ENCODE data around the gene MINPP1.
"Not testable (repeated sequence)": the region's sequence is repeated elsewhere in the genome, so short reads cannot be mapped to it uniquely, and the experiment has no call there.

Gene MINPP1

DNA sequence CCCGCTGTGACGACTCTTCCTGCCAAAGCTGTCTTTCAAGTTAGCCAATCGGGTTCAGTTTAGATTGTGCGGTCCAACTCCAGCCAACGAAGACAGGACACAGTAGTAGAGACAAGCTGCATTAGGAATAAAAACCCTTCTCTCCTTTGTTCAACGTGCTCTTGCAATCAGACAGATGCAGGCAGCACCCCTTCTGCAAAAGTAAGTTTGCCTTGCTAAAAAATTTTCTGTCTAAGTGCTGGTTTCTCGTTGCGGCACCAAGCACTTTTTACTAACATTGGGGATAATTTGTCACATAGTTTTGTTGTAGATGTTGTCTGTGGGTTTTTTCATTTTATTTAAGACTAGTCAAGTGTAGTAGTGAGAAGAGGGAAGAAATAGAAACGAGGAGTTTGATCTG, 58.1 kb downstream of the MINPP1 start:
- DNase-seq (ENCODE audit: extremely low read depth in 1 of 2, low read depth in 1 of 2): no peak

DNA sequence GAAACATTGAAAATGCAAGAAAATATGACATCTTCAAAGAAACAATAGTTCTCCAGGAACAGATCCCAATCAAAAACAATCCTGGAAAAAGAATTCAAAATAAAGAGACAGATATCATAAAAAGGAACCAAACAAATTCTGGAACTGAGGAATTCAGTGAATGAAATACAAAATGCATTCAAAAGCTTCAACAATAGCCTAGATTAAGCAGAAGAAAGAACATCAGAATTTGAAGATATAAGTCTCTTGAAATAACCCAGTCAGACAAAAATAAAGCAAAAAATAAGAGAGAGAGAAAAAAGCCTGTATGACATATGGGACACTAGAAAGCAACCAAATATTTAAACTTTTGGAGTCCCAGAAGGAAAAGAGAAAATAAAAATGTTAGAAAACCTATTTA, 60.3 kb downstream of the MINPP1 start:
- DNase-seq (ENCODE audit: extremely low read depth in 1 of 2, low read depth in 1 of 2): no peak

DNA sequence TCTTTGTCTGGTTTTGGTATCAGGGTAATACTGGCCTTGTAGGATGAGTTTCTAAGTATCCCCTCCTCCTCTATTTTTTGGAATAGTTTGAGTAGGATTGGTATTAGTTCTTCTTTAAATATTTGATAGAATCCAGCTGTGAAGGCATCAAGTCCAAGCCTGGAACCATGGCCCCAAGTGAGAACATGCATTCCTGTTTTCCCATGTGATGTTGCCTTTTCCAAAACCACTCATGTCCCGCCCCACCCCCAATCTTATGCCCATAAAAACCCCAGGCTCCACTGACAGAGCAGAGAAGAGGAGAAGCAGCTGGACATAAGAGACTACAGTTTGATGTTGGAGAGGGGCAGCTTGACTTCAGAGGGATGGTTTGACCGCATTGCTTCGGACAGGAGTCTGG, 71.2 kb downstream of the MINPP1 start:
- no peak for DNase-seq (ENCODE audit: extremely low read depth in 1 of 2, low read depth in 1 of 2)

DNA sequence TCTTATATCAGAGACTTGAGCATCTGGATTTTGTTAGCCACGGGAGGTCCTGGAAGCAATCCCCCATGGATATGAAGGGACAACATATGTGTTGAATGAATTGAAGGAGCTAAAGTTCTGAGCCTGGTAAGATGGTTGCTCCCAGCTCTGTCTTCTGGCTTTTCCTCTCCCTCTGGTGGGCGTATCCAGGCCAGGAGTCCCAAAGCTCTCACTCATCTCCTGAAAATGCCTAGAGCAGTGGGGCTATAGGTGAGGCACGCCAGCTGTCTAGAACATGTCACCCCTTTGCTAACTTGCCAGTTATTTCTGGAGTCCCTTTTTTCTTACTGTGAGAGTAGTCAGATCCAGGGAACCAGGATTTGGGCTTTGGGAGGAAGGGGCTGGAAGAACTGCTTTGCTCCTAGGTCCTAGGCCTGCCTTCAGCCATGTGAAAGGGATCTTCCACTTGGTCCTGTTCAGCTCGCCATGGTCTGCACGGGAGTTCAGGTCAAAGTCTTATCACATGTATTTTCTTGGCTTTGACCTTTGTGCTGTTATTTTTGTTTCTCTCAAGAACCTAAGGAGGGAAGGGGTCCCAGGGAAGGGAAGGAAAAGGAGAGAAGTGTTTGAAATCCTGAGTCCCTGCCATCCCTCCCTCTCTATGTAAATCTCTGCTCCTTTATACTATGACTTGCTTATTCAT, 73.6 kb downstream of the MINPP1 start:
- DNase-seq (ENCODE audit: extremely low read depth in 1 of 2, low read depth in 1 of 2): no peak

DNA sequence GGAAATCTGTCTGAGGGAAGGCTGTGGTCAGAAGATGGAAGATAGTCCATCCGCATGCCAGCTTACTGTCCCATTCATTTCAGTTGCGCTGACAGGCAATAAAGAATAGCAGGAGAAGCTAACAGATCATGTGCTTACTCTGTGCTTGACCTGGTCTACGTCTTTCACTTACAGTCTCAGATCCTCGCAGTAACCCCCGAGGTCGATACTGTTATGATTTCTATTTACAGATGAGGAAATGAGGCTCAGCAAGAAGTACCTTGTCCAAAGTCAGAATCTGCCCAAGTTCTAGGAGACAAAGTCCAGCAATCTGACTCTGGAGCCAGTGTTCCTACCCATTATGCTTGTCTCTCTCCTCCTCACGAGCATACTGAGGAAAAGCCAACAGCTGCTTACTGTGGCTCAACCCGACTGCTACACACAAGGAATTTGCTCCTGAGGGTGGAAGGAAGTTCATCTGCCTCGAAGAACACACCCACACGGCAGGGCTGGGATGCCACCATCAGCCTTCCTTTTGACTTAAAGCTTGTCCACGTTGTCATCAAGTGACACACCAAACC, 74.2 kb downstream of the MINPP1 start:
- DNase-seq (ENCODE audit: extremely low read depth in 1 of 2, low read depth in 1 of 2): no peak

DNA sequence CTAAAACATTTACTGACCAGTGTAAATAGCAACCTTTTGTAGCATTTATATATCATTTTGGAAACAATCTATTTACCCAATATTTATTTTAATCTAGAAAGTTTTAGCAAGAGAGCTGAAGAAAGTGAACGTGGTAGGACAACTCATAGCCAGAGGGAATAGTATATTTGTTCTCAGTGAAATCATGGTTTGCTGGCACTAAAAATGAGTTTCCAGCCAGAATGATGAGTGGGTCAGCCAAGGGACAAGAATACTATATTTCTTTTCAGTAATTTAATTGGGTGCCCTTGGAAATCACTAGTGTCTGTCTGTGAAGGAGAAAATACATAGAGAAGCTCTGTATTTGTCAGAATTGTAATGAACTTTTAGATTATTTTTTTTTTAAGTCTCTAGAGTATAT, 74.9 kb downstream of the MINPP1 start:
- DNase-seq (ENCODE audit: extremely low read depth in 1 of 2, low read depth in 1 of 2): no peak

DNA sequence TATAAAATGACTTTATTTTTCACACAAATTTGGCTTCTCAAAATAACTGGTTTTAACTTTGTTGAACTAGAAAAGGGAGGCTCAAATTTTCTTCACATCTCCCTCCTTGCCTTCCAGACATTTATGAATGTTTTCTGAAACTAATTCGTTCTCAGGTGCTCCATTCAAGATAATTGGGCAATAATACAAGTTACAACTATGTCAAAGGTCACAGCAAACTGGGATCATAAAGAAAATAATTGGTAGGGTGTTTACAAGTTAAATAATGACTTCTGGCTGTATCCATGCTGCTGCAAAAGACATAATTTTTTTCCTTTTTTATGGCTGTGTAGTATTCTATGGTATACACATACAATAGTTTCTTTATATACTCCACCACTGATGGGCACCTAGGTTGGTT, 75.3 kb downstream of the MINPP1 start:
- no peak for DNase-seq (ENCODE audit: extremely low read depth in 1 of 2, low read depth in 1 of 2)

DNA sequence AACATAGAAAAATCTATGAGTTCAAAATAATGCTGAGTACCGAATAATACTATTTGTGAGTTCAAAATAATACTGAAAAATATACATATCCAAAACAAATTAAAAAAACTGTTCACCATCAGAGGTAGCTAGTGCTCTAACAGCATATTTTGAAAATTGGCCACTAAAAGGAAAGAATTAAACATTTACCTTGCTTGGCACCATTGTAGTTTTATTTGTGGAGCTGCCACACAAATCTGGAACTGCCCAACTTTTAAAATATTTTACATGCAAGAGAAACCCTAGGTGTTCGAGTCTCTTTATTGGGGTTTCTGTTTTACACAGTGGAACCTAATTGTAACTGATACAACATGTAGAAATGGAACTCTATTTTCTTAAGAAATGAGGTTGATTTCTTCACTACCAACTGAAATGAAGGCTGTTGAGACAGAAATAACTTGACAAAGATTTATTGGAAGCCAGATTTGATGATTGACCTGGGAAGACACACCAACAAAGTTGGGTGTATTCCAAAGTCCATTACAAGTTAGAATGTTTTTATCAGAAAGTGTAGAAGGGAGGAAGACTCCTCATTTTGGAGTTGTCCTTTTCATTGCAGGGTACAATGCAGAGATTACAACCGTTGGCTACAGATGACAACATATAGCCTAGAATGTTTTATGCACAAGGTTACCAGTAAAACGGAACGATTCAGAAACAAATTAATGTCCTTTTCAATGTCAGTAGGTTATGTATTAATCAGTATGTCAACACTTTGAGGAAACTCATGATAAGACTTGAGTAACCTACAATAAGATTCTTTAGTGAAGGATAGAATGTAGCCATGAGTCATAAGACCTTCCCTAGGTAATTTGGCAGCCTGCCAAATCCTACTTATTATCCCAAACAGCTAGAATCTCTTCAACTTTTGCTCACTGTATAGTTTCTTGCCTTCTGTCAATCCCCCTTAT, 81.1 kb downstream of the MINPP1 start:
- DNase-seq (ENCODE audit: extremely low read depth in 1 of 2, low read depth in 1 of 2): no peak

DNA sequence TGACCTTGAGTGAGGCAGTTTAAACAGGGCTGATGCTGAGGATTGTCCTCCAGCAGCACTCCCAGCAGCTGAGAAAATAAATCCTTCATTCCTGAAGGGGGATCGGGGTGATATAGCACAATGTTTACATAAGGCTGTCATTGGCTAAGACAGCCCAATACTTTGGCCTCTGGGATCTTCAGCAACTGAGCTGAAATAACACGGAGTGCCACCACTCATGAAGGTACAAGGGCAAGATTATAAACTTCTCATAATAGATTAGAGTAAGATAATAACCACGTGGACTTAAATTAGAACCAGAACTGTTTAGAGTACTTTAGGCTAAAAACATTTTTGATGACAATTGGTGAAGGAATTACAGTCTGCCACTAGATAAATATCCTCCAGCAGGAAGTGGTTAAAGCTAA, 85.0 kb downstream of the MINPP1 start:
- DNase-seq (ENCODE audit: extremely low read depth in 1 of 2, low read depth in 1 of 2): no peak

DNA sequence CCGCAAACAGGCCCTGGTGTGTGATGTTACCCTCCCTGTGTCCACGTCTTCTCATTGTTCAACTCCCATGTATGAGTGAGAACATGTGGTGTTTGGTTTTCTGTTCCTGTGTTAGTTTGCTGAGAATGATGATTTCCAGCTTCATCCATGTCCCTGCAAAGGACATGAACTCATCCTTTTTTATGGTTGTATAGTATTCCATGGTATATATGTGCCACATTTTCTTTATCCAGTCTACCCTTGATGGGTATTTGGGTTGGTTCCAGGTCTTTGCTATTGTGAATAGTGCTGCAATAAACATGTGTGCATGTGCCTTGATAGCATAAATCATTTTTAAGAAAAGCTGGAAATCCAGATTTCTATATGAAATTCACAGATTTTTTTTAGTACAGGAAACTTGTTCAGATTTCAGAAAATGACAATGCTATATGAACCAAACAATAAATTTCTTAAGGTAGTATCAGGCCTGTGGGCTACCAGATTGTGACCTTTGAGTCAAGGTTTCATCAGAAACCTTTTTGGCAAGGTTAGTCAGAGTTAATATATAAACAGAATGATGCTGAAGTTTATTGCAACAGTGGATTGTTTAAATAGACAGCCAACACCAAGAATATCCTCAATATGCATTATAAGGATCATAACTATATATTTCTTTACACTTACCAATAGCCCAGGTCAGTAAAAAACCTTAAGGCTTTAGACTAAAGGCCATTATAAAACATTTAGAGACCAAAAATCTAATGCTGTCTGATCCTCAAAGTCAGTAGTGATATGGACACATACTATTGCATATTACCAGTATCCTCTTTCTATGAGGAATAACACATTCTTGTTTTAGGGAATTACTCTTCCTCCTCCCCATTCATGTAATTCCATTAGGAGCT, 86.3 kb downstream of the MINPP1 start:
- DNase-seq (ENCODE audit: extremely low read depth in 1 of 2, low read depth in 1 of 2): no peak

DNA sequence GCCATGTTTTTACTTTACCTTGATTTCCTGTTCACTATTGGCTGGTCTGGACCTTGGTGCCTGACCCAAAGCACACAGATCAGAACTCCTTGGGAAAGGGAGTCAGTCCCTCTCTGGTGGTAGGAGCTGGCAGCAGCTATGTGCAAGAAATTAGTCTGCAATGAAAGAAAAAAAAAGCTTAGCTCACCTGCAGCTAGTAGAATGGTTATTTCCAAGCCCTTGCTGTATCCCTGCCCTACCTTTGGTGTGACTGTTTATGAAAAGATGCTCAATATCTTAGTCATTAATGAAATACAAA, 86.8 kb downstream of the MINPP1 start:
- no peak for DNase-seq (ENCODE audit: extremely low read depth in 1 of 2, low read depth in 1 of 2)

DNA sequence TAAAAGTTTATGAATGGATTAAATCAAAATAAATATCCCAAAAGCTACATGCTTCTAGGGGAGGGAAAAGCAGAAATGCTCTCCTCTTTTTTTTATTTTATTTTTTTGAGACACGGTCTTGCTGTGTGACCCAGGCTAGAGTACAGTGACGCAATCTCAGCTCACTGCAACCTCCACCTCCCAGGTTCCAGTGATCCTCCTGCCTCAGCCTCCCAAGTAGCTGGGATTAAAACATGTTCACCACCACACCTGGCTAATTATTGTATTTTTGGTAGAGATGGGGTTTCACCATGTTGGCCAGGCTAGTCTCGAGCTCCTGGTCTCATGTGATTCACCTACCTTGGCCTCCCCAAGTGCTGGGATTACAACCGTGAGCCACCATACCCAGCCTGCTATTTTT, 88.2 kb downstream of the MINPP1 start:
- not testable (repeated sequence) for DNase-seq (ENCODE audit: extremely low read depth in 1 of 2, low read depth in 1 of 2)

DNA sequence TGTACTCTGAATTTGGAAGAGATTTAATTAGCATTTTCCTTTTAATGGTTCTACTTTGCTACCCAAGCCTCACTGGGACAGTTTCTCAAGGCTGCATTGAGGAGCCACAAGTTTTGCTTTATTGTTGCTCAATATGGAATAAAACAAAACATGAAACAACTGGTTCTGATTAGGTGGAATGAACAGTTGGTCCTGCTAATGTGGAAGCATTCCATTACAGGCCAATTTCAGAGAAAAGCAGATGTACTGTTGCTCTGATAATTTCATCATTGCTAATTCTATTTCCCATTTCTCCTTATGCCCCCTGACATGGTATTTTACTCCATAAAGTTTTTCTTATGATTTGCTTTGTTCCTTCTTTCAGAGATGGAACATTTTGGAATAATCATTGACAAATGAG, 89.0 kb downstream of the MINPP1 start:
- DNase-seq (ENCODE audit: extremely low read depth in 1 of 2, low read depth in 1 of 2): no peak

DNA sequence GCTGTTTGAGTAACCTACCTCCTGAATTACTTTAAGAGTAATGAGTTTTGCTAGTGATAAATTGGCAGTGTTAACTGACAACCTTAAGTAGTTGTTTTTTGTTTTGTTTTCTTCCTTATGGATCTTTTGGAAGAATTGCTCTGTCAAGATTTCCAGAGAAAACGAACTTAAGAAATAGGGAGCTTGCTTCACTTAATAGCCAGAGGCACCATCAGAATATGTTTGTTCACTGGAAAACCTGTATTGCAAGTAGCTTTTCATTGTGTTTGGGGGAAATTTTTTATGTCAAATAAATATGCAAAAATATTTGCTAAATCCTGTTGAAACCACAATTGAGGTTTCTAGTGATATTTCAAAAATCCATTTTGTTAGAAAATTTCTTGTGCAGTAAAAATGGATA, 89.5 kb downstream of the MINPP1 start:
- no peak for DNase-seq (ENCODE audit: extremely low read depth in 1 of 2, low read depth in 1 of 2)

DNA sequence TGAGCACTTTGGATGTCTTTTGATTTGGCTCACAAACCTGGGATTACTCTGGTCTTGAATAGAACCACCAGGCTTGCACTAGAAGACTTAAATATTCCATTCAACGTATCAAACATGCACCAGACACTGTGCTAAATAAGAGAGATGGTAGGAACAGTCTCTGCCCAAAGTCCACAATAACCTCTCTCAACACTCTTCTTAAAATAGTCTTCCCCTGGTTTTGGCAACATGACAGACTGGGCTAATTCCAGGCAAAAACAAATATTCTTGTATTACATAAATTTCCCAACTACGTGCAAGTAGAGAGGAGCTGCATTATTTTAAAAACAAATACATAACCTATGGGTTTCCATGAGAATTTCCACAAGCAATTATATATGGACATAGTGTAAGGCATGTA, 90.2 kb downstream of the MINPP1 start:
- no peak for DNase-seq (ENCODE audit: extremely low read depth in 1 of 2, low read depth in 1 of 2)

DNA sequence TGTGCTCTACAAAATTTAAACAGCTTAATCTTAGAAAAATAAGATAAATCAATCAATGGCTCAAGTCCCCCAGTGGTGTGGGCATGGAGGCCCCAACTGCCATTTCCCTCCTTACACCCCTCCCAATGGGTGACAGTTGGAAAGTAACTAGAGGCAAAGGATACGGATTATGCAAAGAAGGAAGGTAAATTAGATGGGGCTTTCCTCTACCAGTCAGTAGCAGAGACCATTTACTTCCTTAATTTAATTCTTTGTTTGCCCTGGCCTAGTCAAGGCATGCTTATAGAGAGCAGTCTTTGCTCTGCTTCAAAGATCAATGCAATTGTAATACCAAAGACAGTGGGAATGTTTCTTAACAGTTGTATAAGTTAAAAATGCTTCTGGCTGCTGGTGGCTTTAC, 91.7 kb downstream of the MINPP1 start:
- no peak for DNase-seq (ENCODE audit: extremely low read depth in 1 of 2, low read depth in 1 of 2)

DNA sequence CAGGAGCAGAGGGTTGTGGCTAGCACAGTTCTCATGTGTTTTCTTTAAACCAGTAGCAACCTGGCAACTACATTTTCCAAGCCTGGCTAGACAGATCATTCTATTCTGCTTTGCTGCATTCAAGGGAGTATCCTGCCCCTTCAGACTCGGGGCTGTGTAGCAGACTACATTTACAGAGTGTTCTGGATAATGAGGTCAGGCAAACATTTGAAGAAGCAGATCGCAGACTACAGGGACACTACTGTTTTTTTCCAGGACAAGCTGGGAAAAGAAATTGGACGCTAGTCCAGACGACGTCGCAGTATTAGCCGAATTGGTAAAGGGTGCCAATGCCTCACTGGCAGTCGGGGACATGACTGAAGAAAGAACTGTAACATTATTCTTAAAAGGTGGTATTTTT, 94.0 kb downstream of the MINPP1 start:
- no peak for DNase-seq (ENCODE audit: extremely low read depth in 1 of 2, low read depth in 1 of 2)

DNA sequence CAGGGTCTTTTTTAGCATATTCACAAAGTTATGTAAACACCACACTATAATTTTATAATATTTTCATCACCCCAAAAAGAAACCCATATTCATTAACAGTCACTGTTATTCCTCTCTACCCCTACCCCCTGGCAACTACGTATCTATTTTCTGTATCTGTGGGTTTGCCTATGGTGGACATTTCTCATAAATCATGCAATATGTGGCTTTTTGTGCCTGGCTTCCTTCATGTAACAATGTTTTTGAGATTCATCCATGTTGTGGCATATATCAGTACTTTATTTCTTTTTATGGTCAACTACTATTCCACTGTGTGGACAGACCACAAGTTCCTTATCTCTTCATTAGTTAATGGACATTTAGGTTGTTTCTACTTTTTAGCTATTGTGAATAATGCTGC, 95.9 kb downstream of the MINPP1 start:
- DNase-seq (ENCODE audit: extremely low read depth in 1 of 2, low read depth in 1 of 2): no peak
